HG03558 (cell line): Measurements from ENCODE around the gene EGLN1.

ENCODE experiments used
- ATAC-seq: cut with Tn5 transposase; IDR thresholded peaks from one replicate; pipeline ENCODE4 v1.9.1; 2021; ENCODE audit warnings: moderate number of reproducible peaks; ENCODE audit not compliant: unreplicated experiment; ENCODE audit errors: extremely low read depth

The EGLN1 gene

DNA sequence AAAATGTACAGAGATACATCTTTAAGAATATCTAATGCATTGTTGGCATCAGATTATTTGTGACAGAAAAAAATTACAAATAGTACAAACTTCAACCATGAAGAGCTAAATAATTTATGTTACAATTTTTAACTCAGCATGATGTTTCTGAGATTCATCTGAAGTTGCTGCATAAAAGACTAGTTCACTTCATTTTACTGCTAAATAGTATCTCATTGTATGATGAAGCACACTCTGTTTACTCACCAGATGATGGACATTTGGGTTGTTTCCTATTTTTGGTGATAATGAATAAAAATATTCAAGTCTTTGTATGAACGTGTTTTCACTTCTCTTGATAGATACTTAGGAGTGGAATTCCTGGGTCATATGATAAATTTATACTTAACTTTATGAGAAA is 20.6 kb downstream of the EGLN1 start:
- no peak for ATAC-seq

- ATAC-seq = no peak
These were observed 24.0 kb downstream of the EGLN1 start for GRCh38 chr1:231397886-231398671.

GRCh38 chr1:231396643-231397042 is 25.4 kb downstream of the EGLN1 start:
- ATAC-seq = no peak

DNA sequence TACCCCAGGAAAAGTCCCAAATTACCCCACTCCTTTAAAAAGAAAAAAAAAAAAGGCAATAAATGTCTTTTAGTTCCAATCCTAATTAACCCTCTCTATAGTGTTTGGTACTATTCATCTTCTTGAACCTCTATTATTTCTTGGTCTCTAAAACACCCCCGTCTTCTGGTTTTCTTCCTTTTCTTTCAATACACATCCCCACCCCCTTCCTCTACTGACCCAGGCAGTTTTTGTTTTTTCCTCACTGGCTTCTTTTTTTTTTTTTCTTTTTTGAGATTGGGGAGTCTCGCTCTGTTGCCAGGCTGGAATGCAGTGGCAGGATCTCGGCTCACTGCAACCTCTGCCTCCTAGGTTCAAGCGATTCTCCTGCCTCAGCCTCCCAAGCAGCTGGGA is 26.1 kb downstream of the EGLN1 start:
- no peak for ATAC-seq

DNA sequence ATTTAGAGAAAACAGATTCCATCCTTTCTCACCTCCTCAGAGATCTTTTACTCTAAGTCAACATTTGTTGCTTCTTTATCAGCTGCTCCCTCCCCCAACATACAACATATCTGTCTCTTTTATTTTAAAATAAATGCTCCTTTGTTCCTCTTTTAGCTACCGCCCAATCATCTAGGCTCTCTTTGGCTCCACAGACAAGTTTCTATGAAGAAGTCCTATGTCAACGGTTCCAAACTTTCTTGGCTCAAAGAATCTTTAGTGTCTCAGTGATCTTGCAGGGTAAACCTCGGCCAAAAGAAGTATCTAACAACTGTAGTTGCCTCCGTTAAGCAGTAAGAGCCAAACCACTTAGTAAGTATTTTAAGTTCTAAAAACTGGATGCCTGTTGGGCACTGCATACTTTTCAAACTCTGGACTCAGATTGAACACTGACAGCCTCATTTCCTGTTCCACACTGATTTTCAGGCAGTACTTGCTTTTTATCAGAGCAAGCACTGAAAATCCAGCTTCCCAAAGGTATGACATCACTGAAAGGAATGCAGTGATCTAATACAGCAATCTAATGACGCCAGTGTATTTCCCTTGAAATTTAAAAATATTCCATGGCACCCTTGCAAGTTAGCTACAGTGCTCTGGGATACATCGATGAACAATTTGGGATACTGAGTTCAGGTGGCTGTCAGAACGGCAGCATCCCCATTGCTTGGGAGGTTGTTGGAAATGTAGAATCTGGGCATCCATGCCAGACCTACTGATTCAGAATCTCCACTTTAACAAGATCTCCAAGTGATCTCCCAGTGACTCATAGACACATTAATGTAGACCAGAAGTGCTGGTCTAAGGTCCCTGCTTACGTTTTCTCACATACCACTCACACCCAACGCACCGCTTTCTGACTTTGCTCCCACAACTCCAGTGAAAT is 26.8 kb downstream of the EGLN1 start:
- ATAC-seq = no peak

DNA sequence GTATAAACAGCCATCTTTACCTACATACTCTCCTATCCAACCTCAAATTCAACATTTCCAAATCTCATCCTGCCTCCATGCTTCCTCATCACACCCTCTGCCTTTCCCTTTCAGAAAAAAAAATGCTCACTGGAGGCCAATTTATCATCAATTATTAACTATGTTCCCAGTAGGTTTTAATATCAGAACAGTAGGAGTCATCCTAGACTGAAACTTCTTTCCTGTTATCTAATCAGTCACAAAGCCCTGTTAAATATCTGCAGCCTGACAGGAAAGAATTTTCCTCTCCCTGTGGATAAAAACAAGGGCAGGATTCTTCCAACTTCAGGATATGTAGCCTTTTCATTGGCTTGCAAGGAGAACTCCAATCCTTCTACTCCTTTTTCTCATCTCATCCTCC is 28.4 kb downstream of the EGLN1 start:
- ATAC-seq = no peak

GRCh38 chr1:231392389-231393131 is 29.5 kb downstream of the EGLN1 start:
- no peak for ATAC-seq

DNA sequence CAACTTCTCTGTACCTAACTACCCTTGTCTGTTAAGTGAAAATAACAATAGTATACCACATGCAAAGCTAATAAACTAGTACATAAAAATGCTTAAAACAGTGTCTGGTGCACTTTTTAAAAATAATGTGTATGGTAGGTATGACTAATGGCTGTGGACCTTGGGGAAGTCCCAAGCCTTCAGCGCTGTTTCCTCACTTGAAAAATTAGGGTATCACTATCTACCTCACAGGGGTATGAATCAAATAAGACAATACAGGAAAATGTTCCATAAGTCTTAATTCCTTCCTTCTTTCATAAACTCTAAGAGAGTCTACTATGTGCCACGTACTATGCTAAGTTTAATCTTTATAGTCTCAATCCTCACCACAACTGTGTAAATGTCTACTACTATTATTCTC is 32.0 kb downstream of the EGLN1 start:
- no peak for ATAC-seq

- no peak for ATAC-seq
These were observed 34.1 kb downstream of the EGLN1 start for GRCh38 chr1:231387770-231388669.

DNA sequence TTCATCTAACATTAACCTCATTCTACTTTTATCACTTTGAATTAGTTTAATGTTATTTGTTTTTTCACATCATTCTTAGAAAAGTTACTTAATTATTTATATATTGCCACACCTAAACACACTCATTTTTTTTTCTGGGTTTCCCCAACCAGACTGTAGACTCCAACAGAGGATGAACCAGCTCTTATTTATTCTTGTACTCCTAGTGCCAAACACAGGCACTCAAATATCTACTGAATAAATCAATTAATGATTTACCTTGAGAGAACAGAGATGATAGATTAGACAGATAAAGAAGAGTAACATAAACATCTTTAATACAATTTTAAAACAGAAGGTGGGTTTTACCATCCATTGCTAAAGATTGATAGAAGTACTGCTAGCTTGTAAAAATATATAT is 35.6 kb downstream of the EGLN1 start:
- no peak for ATAC-seq

DNA sequence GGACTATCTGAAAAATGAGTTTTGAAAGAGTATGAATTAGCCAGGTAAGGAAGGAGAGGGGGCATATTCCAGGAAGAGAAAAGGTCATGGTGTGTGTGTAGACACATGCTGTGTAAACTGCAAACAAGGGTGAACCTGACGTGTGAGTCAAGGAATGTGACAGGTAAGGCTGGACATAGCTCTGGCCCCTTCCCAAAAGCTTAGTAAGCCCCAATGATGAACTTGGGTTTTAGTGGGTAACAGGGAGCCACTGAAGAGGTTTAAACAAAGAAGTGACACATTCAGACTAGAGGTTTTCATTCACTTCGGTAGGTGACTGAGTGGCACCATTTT is 36.7 kb downstream of the EGLN1 start:
- no peak for ATAC-seq

GRCh38 chr1:231384696-231385415 is 37.2 kb downstream of the EGLN1 start:
- no peak for ATAC-seq

GRCh38 chr1:231383159-231383860 is 38.8 kb downstream of the EGLN1 start:
- no peak for ATAC-seq

DNA sequence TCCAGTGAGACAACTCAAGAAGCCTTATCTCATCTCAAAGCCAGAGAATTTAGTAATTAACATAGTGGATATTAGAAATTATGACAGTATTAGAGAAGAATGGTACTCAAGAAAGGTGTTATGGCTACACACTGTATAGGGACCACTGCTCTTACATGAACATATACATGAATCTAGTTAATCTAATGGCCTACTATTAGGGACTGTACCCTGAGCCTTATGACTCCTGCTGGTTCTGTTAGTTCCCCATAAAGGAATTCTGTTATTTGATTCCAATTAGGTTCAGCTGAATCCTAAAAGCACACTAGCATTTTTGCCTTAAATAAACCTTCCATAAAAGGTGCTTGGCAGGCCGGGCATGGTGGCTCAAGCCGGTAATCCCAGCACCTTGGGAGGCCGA is 39.7 kb downstream of the EGLN1 start:
- ATAC-seq = no peak

GRCh38 chr1:231381729-231382128 is 40.4 kb downstream of the EGLN1 start:
- no peak for ATAC-seq

GRCh38 chr1:231376875-231377549 is 45.1 kb downstream of the EGLN1 start:
- ATAC-seq = no peak

DNA sequence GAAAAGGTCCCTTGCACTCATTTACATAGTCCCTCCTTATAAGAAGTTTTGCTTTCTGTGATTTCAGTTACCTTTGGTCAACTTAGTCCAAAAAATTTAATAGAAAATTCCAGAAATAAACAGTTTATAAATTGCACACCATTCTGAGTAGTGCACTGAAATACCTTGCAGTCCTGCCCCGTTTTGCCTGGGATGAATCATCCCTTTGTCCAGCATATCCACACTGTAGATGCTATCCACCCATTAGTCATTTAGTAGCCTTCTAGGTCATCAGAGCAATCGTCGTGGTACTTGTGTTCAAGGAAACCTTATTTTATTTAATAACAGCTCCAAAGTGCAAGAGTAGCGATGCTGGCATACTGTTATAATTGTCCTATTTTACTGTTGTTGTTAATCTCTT is 46.0 kb downstream of the EGLN1 start:
- ATAC-seq = no peak

DNA sequence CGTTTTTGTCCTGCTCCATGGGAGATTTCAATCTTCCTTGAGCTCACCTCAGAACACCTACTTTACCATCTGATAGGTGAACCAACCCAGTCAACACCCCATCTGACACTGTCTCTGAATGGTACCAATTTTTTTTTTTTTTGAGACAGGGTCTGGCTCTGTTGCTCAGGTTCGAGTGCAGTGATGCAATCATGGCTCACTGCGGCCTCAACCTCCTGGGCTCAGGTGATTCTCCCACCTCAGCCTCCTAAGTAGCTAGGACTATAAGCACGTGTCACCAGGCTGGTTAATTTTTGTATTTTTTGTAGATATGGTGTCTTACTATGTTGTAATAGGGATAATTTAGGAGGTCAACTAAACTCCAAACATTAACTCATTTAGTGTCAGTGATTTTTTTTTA is 47.7 kb downstream of the EGLN1 start:
- no peak for ATAC-seq
